OCI-LY3 (cell line): ENCODE data around the gene NCF4.

Source experiments
- H2AFZ ChIP-seq: fragments of 200-600, 300-600 bp; shearing (Covaris generic); 2 replicates; pipeline ENCODE4 v1.6.0; 2014; ENCODE audit warnings: antibody characterized with exemption, low read depth, low read length
- H3K27ac ChIP-seq: fragments of 200-600, 300-600 bp; sonication (generic); 2 replicates; pipeline ENCODE4 v1.5.1; 2014; ENCODE audit warnings: mild to moderate bottlenecking, low read length, moderate library complexity, mixed read lengths
- H3K27me3 ChIP-seq: fragments of 200-600, 300-600 bp; sonication (generic); 2 replicates; pipeline ENCODE4 v1.6.1; 2014; ENCODE audit warnings: low read depth, low read length, mixed read lengths
- H3K36me3 ChIP-seq: fragments of 200-600, 300-600 bp; sonication (generic); replicated peaks from 2 replicates; pipeline ENCODE3; 2014; ENCODE audit warnings: low read depth, low read length, mixed read lengths
- H3K4me1 ChIP-seq: fragments of 300-600, 200-600 bp; sonication (generic); 2 replicates; pipeline ENCODE4 v1.6.1; 2014; ENCODE audit warnings: low read length, mixed read lengths
- H3K4me2 ChIP-seq: fragments of 200-600, 300-600 bp; sonication (generic); 2 replicates; pipeline ENCODE4 v1.6.1; 2014; ENCODE audit warnings: low read length, mixed read lengths
- H3K4me3 ChIP-seq: fragments of 300-600, 200-600 bp; sonication (generic); 2 replicates; pipeline ENCODE4 v1.5.1; 2014; ENCODE audit warnings: antibody characterized with exemption, mild to moderate bottlenecking, low read length, moderate library complexity
- H3K79me2 ChIP-seq: fragments of 300-600, 200-600 bp; shearing (Covaris generic); 2 replicates; pipeline ENCODE4 v1.6.1; 2014; ENCODE audit warnings: mild to moderate bottlenecking, low read length, mixed read lengths
- H3K9ac ChIP-seq: fragments of 300-600, 200-600 bp; shearing (Covaris generic); 2 replicates; pipeline ENCODE4 v1.6.0; 2014; ENCODE audit warnings: mild to moderate bottlenecking, low read length, moderate library complexity
- H3K9me3 ChIP-seq: fragments of 200-600, 300-600 bp; shearing (Covaris generic); 2 replicates; pipeline ENCODE4 v1.6.1; 2014; ENCODE audit warnings: low read length, mixed read lengths; ENCODE audit not compliant: insufficient read depth
- H4K20me1 ChIP-seq: fragments of 200-600, 300-600 bp; sonication (generic); 2 replicates; pipeline ENCODE4 v1.6.1; 2016; ENCODE audit warnings: low read length, mixed read lengths; ENCODE audit not compliant: insufficient read depth
- CTCF ChIP-seq: fragments of 200-600, 300-600 bp; sonication (generic); IDR thresholded peaks from 2 replicates; pipeline ENCODE4 v1.5.1; 2014; ENCODE audit warnings: antibody characterized with exemption, low read length, low read depth
- EZH2phosphoT487 ChIP-seq: fragments of 200-600 bp; shearing (Covaris generic); IDR thresholded peaks from 2 replicates; pipeline ENCODE4 v1.6.1; 2018; ENCODE audit warnings: antibody characterized with exemption, mixed run types, low read depth

The NCF4 gene

GRCh38 chr22:36884349-36885158 lies 23.7 kb downstream of the NCF4 start:
- Histone ChIP-seq H3K27me3 (no peaks in the 10 kb centered on the region; the same call in 1 of the 2 replicates), H3K36me3 (peaks cover 25% of the 10 kb centered on the region), H3K79me2 (no peaks in the 10 kb centered on the region), H3K4me2 (no peak overlapping the region), H3K4me1 (no peaks in the 10 kb centered on the region), H3K9ac (no peak overlapping the region), H4K20me1 (no peaks in the 10 kb centered on the region), H3K27ac (no peak overlapping the region), H2AFZ (no peak overlapping the region), H3K4me3 (no peak overlapping the region), H3K9me3 (peaks cover 44% of the 10 kb centered on the region)
- TF ChIP-seq EZH2phosphoT487 (no peak), CTCF (no peak)

DNA sequence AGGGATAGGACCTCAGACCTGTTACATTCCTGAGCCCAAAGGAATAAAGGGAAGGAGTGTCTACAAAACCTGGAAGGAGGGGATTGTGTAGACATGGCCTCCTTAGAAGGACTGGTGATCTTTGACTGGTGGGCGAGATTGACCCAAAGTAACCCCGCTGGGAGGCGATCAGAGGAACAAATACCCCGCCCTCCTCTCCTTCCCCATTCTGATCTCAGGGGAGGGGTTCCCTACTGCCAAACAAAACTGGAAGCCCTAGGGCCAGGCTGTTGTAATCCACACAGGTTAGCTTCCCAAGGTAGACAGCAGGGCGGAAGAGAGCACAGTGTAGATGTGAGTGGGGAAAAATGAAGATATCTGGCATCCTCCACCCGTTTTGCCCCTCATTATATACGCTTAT lies 24.7 kb downstream of the NCF4 start:
- no peak overlapping the region for H2AFZ ChIP-seq
- H3K36me3 ChIP-seq = peaks cover 17% of the 10 kb centered on the region

DNA sequence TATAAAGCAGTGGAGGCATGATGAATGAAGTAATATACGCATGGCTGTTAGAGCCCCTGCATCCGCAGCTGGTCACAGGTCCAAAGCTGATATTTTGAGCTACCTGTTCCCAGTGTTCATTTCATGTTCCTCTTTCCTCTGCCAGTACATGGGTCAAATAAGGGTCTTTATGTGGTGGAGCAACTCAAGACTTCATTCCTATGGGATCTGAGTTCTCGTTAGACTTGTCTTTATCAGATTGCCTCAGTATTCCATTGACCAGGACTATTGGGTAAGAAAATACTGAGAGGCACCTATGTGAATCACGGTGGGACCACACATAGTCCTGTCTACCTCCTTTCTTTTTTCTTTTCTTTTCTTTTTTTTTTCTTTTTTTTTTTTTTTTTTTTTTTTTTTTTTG lies 25.2 kb downstream of the NCF4 start:
- Histone ChIP-seq H2AFZ (no peak overlapping the region), H3K79me2 (no peaks in the 10 kb centered on the region), H3K27me3 (no peaks in the 10 kb centered on the region; the same call in 1 of the 2 replicates), H4K20me1 (no peaks in the 10 kb centered on the region), H3K9me3 (peaks cover 34% of the 10 kb centered on the region), H3K4me1 (no peaks in the 10 kb centered on the region), H3K9ac (no peak overlapping the region), H3K36me3 (peaks cover 15% of the 10 kb centered on the region), H3K27ac (no peak overlapping the region), H3K4me3 (no peak overlapping the region), H3K4me2 (no peak overlapping the region)
- no peak for TF ChIP-seq CTCF

More for the DNA sequence above, 24.7 kb downstream of the NCF4 start:
- Histone ChIP-seq H3K4me1 (no peaks in the 10 kb centered on the region), H3K79me2 (no peaks in the 10 kb centered on the region), H3K4me2 (no peak overlapping the region), H3K27ac (no peak overlapping the region), H3K4me3 (no peak overlapping the region), H3K9ac (no peak overlapping the region), H4K20me1 (no peaks in the 10 kb centered on the region), H3K27me3 (no peaks in the 10 kb centered on the region; the same call in 1 of the 2 replicates), H3K9me3 (peaks cover 37% of the 10 kb centered on the region)
- TF ChIP-seq EZH2phosphoT487 (no peak), CTCF (no peak)

DNA sequence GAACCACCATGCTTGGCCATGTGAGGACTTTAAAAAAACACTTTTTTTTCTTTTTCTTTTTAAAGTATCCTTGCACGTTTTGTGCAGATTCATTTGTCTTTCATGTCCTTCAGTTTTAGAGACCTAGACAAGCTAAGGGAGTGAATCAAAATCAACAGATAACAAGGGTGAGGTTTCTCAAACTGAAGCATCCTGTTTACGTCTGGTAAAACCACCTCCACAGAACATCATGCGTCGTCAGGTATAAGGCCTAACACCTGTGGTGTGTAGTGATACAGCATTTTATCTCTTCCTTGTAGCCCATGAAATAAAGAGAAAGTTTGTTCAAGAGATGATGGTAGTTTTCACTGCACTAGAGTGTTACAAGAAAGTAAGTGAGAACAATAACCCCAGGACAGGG lies 26.4 kb downstream of the NCF4 start:
- H3K9me3 ChIP-seq = peaks cover 22% of the 10 kb centered on the region
- no peak overlapping the region for H3K4me2 ChIP-seq
- peaks cover 12% of the 10 kb centered on the region for H3K36me3 ChIP-seq
- no peak overlapping the region for H3K27ac ChIP-seq
- no peak for TF ChIP-seq EZH2phosphoT487
- no peak for TF ChIP-seq CTCF
- H3K4me3 ChIP-seq = no peak overlapping the region
- H3K27me3 ChIP-seq = no peaks in the 10 kb centered on the region; the same call in 1 of the 2 replicates
- H3K9ac ChIP-seq = no peak overlapping the region
- no peaks in the 10 kb centered on the region for H3K4me1 ChIP-seq
- H3K79me2 ChIP-seq = no peaks in the 10 kb centered on the region
- H2AFZ ChIP-seq = no peak overlapping the region
- no peaks in the 10 kb centered on the region for H4K20me1 ChIP-seq
